SK-N-MC (cell line): ENCODE data around the gene KCTD6.

Experiments used
- EZH2 ChIP-seq: fragments of 200-600 bp; sonication (generic); IDR thresholded peaks from one replicate; pipeline ENCODE4 v1.6.1; 2017; ENCODE audit warnings: antibody characterized with exemption
- POLR2AphosphoS5 ChIP-seq: IDR thresholded peaks from 2 replicates; pipeline ENCODE4 v1.6.1; 2012; ENCODE audit warnings: mild to moderate bottlenecking, low read depth, low read length, borderline replicate concordance

GRCh38 chr3:58478781-58479180 is 13.1 kb upstream of the KCTD6 start:
- TF ChIP-seq POLR2AphosphoS5: no peak
- TF ChIP-seq EZH2: no peak
